GM23338 (cell line): ENCODE measurements around the gene YIPF3.

ENCODE experiments used
- CREB1 ChIP-seq: fragments of 250-450 bp; sonication (Bioruptor Pico); IDR thresholded peaks from 2 replicates; pipeline ENCODE4 v1.5.0; 2020; ENCODE audit warnings: low read depth, mild to moderate bottlenecking, moderate library complexity
- EZH2 ChIP-seq: fragments of 200-600 bp; sonication (generic); IDR thresholded peaks from one replicate; pipeline ENCODE4 v1.8.0; 2017; ENCODE audit warnings: antibody characterized with exemption, mild to moderate bottlenecking, low read depth; ENCODE audit not compliant: unreplicated experiment
- EZH2phosphoT487 ChIP-seq: fragments of 200-600 bp; sonication (generic); IDR thresholded peaks from one replicate; pipeline ENCODE4 v1.8.1; 2018; ENCODE audit warnings: antibody characterized with exemption; ENCODE audit not compliant: unreplicated experiment
- JUNB ChIP-seq: IDR thresholded peaks from one replicate; pipeline ENCODE4 v1.6.1; 2016; ENCODE audit warnings: antibody characterized with exemption; ENCODE audit not compliant: unreplicated experiment
- NANOG ChIP-seq: IDR thresholded peaks from 2 replicates; pipeline ENCODE4 v1.6.1; 2016; ENCODE audit warnings: antibody characterized with exemption, borderline replicate concordance
- POLR2AphosphoS5 ChIP-seq: IDR thresholded peaks from 2 replicates; pipeline ENCODE4 v1.6.1; 2016; ENCODE audit warnings: antibody characterized with exemption, low read depth
- STAT1 ChIP-seq: IDR thresholded peaks from one replicate; pipeline ENCODE4 v1.6.1; 2016; ENCODE audit warnings: antibody characterized with exemption; ENCODE audit not compliant: unreplicated experiment
- ZNF114 ChIP-seq: fragments of 250-450 bp; sonication (Bioruptor Pico); IDR thresholded peaks from 2 replicates; pipeline ENCODE4 v1.5.0; 2020; ENCODE audit warnings: mild to moderate bottlenecking, moderate library complexity
- ZNF331 ChIP-seq: fragments of 250-450 bp; sonication (Bioruptor Pico); IDR thresholded peaks from 2 replicates; pipeline ENCODE4 v1.5.0; 2020; ENCODE audit warnings: low read depth, mild to moderate bottlenecking, moderate library complexity
- TF ChIP-seq, protein P1 (sequence below), 2 experiments: fragments of 200-600 bp in 1 of 2; sonication (generic) in 1 of 2; conservative IDR thresholded peaks; 2 replicates each; pipeline versions ENCODE4 v1.5.1 to v1.6.1; 2016 to 2017; ENCODE audit warnings: antibody characterized with exemption in 2 of 2, low read depth in 2 of 2, mild to moderate bottlenecking in 2 of 2, moderate library complexity in 1 of 2
- TF ChIP-seq, protein P2 (sequence below): IDR thresholded peaks from one replicate; pipeline ENCODE4 v1.6.1; 2018; ENCODE audit warnings: antibody characterized with exemption; ENCODE audit not compliant: unreplicated experiment
- TF ChIP-seq, protein P3 (sequence below): fragments of 250-450 bp; sonication (Bioruptor Pico); IDR thresholded peaks from 2 replicates; pipeline ENCODE4 v1.5.0; 2020; ENCODE audit warnings: mild to moderate bottlenecking, moderate library complexity
- TF ChIP-seq, protein P4 (sequence below): IDR thresholded peaks from 2 replicates; pipeline ENCODE4 v1.6.1; 2016; ENCODE audit warnings: antibody characterized with exemption

DNA sequence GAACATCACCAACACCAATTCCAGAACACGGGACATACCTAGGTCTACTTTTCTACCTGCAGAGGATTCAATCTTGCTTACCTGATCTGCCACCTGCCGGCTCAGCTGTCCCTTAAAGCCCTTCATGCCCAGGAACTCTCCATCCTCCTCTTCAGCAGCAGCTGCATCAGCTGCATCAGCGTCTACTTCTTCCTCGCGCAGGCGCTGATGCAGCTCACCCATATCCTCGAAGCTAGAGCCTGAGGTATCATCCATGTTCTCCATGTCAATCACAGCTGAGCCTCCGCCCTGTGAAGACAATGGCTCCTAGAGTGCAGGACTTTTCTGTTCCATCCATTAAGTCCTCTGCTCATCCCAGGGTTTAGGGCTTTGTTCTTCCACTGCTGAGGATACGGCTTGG, 918 bp downstream of the YIPF3 start:
- TF ChIP-seq, protein P1, sequence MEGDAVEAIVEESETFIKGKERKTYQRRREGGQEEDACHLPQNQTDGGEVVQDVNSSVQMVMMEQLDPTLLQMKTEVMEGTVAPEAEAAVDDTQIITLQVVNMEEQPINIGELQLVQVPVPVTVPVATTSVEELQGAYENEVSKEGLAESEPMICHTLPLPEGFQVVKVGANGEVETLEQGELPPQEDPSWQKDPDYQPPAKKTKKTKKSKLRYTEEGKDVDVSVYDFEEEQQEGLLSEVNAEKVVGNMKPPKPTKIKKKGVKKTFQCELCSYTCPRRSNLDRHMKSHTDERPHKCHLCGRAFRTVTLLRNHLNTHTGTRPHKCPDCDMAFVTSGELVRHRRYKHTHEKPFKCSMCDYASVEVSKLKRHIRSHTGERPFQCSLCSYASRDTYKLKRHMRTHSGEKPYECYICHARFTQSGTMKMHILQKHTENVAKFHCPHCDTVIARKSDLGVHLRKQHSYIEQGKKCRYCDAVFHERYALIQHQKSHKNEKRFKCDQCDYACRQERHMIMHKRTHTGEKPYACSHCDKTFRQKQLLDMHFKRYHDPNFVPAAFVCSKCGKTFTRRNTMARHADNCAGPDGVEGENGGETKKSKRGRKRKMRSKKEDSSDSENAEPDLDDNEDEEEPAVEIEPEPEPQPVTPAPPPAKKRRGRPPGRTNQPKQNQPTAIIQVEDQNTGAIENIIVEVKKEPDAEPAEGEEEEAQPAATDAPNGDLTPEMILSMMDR (conservative IDR thresholded peaks at IDR 0.05; ENCODE audit: low read depth in 2 of 2): no peak
- TF ChIP-seq CREB1 (CRISPR knock-in tag): no peak
- TF ChIP-seq JUNB: no peak
- no peak for TF ChIP-seq EZH2phosphoT487
- no peak for TF ChIP-seq EZH2
- no peak for TF ChIP-seq POLR2AphosphoS5
- TF ChIP-seq NANOG: no peak
- TF ChIP-seq, protein P2, sequence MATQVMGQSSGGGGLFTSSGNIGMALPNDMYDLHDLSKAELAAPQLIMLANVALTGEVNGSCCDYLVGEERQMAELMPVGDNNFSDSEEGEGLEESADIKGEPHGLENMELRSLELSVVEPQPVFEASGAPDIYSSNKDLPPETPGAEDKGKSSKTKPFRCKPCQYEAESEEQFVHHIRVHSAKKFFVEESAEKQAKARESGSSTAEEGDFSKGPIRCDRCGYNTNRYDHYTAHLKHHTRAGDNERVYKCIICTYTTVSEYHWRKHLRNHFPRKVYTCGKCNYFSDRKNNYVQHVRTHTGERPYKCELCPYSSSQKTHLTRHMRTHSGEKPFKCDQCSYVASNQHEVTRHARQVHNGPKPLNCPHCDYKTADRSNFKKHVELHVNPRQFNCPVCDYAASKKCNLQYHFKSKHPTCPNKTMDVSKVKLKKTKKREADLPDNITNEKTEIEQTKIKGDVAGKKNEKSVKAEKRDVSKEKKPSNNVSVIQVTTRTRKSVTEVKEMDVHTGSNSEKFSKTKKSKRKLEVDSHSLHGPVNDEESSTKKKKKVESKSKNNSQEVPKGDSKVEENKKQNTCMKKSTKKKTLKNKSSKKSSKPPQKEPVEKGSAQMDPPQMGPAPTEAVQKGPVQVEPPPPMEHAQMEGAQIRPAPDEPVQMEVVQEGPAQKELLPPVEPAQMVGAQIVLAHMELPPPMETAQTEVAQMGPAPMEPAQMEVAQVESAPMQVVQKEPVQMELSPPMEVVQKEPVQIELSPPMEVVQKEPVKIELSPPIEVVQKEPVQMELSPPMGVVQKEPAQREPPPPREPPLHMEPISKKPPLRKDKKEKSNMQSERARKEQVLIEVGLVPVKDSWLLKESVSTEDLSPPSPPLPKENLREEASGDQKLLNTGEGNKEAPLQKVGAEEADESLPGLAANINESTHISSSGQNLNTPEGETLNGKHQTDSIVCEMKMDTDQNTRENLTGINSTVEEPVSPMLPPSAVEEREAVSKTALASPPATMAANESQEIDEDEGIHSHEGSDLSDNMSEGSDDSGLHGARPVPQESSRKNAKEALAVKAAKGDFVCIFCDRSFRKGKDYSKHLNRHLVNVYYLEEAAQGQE: no peak
- TF ChIP-seq, protein P3, sequence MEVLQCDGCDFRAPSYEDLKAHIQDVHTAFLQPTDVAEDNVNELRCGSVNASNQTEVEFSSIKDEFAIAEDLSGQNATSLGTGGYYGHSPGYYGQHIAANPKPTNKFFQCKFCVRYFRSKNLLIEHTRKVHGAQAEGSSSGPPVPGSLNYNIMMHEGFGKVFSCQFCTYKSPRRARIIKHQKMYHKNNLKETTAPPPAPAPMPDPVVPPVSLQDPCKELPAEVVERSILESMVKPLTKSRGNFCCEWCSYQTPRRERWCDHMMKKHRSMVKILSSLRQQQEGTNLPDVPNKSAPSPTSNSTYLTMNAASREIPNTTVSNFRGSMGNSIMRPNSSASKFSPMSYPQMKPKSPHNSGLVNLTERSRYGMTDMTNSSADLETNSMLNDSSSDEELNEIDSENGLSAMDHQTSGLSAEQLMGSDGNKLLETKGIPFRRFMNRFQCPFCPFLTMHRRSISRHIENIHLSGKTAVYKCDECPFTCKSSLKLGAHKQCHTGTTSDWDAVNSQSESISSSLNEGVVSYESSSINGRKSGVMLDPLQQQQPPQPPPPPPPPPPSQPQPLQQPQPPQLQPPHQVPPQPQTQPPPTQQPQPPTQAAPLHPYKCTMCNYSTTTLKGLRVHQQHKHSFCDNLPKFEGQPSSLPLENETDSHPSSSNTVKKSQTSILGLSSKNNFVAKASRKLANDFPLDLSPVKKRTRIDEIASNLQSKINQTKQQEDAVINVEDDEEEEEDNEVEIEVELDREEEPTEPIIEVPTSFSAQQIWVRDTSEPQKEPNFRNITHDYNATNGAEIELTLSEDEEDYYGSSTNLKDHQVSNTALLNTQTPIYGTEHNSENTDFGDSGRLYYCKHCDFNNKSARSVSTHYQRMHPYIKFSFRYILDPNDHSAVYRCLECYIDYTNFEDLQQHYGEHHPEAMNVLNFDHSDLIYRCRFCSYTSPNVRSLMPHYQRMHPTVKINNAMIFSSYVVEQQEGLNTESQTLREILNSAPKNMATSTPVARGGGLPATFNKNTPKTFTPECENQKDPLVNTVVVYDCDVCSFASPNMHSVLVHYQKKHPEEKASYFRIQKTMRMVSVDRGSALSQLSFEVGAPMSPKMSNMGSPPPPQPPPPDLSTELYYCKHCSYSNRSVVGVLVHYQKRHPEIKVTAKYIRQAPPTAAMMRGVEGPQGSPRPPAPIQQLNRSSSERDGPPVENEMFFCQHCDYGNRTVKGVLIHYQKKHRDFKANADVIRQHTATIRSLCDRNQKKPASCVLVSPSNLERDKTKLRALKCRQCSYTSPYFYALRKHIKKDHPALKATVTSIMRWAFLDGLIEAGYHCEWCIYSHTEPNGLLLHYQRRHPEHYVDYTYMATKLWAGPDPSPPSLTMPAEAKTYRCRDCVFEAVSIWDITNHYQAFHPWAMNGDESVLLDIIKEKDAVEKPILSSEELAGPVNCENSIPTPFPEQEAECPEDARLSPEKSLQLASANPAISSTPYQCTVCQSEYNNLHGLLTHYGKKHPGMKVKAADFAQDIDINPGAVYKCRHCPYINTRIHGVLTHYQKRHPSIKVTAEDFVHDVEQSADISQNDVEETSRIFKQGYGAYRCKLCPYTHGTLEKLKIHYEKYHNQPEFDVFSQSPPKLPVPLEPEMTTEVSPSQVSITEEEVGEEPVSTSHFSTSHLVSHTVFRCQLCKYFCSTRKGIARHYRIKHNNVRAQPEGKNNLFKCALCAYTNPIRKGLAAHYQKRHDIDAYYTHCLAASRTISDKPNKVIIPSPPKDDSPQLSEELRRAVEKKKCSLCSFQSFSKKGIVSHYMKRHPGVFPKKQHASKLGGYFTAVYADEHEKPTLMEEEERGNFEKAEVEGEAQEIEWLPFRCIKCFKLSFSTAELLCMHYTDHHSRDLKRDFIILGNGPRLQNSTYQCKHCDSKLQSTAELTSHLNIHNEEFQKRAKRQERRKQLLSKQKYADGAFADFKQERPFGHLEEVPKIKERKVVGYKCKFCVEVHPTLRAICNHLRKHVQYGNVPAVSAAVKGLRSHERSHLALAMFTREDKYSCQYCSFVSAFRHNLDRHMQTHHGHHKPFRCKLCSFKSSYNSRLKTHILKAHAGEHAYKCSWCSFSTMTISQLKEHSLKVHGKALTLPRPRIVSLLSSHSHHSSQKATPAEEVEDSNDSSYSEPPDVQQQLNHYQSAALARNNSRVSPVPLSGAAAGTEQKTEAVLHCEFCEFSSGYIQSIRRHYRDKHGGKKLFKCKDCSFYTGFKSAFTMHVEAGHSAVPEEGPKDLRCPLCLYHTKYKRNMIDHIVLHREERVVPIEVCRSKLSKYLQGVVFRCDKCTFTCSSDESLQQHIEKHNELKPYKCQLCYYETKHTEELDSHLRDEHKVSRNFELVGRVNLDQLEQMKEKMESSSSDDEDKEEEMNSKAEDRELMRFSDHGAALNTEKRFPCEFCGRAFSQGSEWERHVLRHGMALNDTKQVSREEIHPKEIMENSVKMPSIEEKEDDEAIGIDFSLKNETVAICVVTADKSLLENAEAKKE (CRISPR knock-in tag): no peak
- no peak for TF ChIP-seq ZNF114 (CRISPR knock-in tag)
- no peak for TF ChIP-seq STAT1
- TF ChIP-seq, protein P4, sequence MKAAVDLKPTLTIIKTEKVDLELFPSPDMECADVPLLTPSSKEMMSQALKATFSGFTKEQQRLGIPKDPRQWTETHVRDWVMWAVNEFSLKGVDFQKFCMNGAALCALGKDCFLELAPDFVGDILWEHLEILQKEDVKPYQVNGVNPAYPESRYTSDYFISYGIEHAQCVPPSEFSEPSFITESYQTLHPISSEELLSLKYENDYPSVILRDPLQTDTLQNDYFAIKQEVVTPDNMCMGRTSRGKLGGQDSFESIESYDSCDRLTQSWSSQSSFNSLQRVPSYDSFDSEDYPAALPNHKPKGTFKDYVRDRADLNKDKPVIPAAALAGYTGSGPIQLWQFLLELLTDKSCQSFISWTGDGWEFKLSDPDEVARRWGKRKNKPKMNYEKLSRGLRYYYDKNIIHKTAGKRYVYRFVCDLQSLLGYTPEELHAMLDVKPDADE: no peak
- no peak for TF ChIP-seq ZNF331 (CRISPR knock-in tag)
